Left ventricle myocardium superior (tissue), 1 donor: ENCODE data around the gene ITGAL. TPM values are rescaled to one million over a fixed set of nuclear protein-coding genes. Genes with fewer than 3 reads are reported as not detected.
A peak's percentile ranks its signal among the peaks of the same experiment; 100 is the strongest.

Experiments
- ATAC-seq: fragments of 200-7000 bp; cut with Tn5 transposase; one replicate; pipeline ENCODE4 v1.9.1; 2020; ENCODE audit warnings: mild to moderate bottlenecking, moderate library complexity
- DNase-seq: peaks from one replicate; pipeline ENCODE4 v3.0.0-alpha.2; 2020
- intact Hi-C: fragments of 100-400 bp; cut with micrococcal nuclease; formaldehyde crosslinking; loops from one replicate; pipeline ENCODE4 v1.11.0; 2022
- total RNA-seq: library from RNA; stranded (reverse); fragmentation: NEBNext Ultra II Directional; extraction: Animal tissue kit (Norgen Biotek cat#: 25700); gene quantifications from one replicate; pipeline ENCODE4 v1.2.1, GENCODE V29; 2021
- donor health status: DM: no; HTN: yes; CAD: no; lungs with severe emphysema.

The ITGAL gene
- total RNA-seq, 1 donor from 2014 or later = 3.3 TPM

DNA sequence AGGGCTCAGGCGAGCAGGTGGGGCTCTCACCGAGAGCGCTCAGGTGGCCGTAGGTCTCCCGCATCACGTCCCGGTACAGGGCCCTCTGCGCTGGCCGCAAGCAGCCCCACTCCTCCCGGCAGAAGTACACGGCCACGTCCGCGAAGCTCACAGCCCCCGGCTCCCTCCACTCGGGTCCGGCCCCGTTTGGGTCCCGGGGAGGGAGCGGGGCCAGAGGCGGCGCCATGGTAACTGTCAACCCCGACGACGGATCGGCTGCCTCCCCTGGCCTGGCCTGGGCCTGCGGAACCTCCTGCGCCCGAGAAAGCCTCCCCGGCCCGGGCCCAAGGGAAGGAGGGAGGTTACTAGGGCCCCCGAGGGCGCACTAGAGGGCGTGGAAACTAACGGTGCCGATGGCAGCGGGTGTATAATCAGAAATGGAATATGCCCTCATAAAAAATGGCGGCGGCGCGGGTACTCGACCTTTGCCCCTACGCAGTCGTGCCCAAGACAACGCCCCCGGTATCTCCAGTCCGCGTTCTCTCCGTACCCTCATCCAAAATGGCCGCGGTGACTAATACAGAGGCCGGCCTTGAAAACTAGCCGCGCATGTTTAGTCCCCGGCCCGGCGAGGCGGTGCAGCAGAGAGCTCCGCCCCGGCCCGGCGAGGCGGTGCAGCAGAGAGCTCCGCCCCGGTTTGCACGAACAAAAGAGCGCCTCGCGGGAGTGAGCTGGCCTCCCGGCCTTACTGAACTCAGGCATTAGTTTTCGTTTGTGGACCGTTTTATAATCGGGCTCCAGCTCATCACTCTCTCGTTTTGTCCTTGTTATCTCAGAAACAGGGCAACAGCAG is 85.6 kb downstream of the ITGAL start, which contains the start of gene ZNF764:
Gene ZNF764 (minus strand): TSS at position 418 of the 832 bp plus-strand sequence. CDS start 192 bp downstream, at position 226.
- intact Hi-C loops = no loop called here
- ATAC-seq (peak; percentile 94), DNase-seq (peak; percentile 98)

DNA sequence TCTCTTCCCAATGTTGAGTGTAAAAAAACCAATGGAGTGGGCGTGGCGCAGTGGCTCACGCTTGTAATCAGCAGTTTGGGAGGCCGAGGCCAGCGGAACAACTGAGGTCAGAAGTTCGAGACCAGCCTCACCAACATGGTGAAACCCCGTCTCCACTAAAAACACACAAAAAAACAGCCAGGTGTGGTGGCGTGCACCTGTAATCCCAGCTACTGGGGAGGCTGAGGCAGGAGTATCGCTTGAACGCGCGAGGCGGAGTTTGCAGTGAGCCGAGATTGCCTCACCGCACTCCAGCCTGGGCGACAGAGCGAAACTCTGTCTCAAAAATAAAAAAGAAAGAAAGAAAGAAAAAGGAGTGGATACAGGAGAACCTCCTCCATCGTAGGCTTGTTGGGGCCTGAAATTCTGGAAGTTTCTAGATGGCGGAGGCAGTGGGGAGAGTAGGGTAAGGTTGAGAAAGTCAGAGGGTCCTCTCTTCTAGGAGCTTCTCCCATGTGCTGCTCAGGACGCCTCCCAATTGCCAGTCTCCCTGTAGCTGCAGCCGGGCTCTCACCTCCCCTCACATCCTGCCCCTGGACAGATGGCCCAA is 86.3 kb downstream of the ITGAL start:
- ATAC-seq (no peak), DNase-seq (no peak)
- intact Hi-C loops = no loop called here

DNA sequence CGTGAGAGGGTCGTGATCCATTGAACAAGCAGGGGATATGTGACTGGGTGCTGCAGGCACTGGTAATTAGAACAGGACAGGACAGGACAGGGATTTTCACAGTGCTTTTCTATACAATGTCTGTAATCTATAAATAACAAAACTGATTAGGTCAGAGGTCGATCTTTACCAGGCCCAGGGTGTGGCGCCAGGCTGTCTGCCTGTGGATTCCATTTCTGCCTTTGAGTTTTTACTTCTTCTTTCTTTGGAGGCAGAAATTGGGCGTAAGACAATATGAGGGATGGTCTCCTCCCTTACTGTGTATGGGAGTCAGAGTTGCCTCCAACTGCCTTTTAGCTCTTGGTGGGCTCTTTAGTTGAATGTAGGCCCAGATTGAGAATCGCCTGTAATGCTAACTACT is 87.1 kb downstream of the ITGAL start:
- intact Hi-C loops = no loop called here
- ATAC-seq (no peak), DNase-seq (no peak)

DNA sequence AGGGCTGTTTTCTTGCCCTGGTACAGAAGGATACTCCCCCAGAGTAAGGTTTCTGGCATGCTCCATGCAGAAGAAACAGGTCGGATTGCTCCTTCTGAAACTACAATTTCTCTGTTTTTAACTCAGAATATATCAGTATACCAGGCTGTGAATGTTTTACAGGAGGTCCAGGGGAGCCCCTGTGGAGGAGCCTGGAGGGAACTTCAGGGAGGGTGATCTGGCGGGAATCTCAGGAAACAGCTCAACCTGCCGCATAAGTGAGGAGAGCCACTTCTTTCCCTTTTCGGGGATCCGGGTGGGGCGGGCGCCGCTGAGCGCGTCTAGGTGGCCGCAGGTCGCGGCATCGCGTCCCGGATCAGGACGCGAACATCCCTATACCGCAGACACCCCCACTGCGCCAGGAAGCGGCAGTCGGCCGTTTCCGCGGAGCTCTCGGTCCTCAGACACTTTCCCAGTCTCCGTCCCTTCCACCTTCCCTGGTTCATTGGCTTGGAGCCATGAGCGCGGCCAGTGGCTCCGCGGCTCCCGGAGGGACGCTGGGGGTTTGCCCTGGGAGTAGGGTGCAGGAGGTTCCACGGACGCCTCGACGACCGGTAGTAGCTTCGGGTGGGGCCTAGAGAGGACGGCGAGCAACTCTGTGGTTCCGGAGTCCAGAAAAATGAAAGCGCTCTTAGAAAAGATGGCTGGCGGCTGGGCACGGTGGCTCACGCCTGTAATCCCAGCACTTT is 88.7 kb downstream of the ITGAL start:
- intact Hi-C loops = no loop called here
- DNase-seq (peak; percentile 63), ATAC-seq (no peak)

DNA sequence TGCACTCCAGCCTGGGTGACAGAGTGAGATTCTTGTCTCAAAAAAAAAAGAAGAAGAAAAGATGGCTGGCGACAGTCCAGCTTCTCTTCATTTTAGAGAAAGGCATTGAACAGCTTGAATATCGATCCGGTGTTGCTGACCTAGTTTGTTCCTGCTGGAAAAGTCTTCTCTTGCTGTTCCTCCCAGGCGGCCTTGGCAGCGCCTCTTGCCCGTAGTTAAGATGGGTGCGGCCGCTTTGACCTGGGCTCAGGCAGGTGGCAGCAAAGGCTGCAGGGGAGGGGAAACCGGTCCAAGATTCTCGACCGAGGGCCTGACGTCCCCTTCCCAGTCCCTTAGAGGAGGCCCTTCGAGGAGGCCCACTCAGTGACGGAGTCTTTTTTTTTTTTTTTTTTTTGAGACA is 89.5 kb downstream of the ITGAL start:
- no peak for ATAC-seq
- DNase-seq = no peak
- intact Hi-C loops = no loop called here

DNA sequence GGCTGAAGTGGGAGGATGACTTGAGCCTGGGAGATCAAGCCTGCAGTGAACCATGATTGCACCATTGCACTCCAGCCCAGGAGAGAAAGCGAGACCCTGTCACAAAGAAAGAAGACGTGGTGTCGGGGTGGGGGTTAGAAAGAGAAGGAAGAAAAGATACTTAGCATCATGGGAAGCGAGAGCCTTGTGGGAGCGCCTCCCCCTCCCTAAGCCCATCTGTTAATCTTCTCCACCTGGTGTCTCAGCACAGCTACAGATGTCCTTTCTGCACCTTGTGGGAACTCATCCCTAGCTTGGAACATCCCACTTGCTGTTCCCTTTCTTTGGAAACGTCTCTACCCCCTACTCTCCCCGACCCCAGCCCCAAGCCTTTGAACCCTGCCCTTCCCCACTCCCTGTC is 93.0 kb downstream of the ITGAL start:
- DNase-seq = no peak
- intact Hi-C loops = no loop called here
- no peak for ATAC-seq

DNA sequence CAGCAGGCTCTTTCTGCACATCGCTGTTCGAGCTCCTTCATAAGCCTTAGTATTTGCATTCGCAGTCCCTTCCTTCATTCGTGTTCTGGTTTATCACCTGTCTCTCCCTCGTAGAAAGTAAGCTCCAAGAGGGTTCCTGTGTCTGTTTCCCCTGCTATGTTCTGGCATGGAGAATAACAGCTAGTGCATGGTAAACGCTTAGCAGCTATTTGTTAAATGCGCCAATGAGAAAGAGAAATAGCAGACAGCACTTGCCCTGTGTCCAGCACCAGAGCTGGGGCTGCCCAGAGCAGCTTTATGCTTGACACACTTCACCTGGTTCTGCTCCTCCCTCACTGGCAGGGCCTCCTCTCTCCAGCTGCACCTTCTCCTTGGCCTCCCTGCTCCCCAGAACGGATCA is 93.4 kb downstream of the ITGAL start:
- intact Hi-C loops = no loop called here
- DNase-seq (no peak), ATAC-seq (no peak)

DNA sequence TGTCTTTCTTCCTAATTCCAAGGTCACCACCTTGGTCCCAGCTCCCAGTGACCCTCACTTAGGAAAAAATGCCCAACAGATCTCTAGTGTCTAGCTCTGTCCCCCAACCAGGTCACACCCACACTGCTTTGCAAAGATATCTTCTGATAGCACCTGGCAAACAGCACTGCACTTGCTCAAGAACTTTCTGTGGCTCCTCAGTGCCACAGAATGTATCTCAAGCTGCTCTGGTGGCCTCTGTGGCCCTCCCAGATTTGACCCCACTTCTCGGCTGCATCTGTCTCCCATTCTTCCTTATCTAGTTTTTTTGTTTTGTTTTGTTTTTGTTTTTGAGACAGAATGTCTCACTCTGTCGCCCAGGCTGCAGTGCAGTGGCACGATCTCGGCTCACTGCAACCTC is 94.0 kb downstream of the ITGAL start:
- intact Hi-C loops = no loop called here

DNA sequence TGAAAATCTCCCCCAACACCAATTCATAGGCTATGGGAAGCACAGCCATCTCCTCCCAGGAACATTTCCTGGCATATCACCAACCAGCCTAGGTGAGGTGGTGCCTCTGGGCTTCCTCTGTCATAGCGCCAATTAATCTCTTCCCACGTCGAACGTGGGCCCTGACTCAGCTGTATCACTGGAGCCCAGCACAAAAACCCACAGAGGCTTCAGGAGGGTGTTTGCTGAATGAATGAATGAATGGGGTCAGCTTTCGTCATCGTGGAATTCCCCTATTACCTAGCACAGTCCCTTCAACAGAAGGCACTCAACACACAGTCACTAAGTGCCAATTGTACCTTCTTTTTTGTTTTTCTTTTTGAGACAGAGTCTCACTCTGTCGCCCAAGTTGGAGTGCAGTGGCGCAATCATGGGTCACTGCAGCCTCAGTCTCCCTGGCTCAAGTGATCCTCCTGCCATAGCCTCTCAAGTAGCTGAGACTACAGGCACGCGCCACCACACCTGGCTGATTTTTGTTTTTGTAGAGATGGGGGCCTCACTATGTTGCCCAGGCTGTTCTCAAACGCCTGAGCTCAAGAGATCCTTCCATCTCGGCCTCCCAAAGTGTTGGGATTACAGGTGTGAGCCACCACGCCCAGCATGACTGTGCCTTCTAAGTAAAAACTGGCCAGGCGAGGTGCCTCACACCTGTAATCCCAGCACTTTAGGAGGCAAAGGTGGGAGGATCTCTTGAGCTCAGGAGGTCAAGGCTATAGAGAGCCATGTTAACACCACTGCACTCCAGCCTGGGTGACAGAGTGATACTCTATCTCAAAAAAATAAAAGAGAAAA is 94.8 kb downstream of the ITGAL start:
- no peak for ATAC-seq
- intact Hi-C loops = no loop called here

More for the DNA sequence above, 94.0 kb downstream of the ITGAL start:
- no peak for ATAC-seq
- DNase-seq = no peak

DNA sequence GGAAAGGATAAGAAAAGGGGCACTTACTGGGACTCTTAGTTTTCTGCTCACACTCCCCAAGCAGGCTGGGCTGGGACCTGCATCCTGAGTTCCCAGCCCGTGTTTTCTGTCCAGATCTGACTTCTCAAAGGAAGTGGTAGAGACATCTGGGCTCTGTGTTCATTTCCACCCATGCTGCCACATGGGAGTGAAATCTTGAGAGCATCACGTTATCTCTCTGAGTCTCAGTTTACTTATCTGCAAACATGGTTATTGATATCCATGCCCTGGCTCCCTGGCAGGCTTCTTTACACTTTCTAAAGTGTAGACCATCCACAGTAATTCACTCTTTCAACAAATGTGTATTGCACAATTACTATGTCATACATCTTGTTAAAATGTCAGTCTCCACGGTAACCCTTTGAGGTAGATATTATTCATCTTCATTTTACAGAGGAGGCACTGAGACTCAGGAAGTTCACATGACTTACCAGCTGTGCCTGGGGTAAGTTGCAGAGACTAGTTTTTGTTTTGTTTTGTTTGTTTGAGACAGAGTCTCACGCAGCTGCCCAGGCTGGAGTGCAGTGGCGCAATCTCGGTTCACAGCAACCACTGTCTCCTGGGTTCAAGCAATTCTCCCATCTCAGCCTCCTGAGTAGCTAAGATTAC is 95.6 kb downstream of the ITGAL start:
- intact Hi-C loops = no loop called here
- ATAC-seq (no peak), DNase-seq (no peak)

More for the DNA sequence above, 94.8 kb downstream of the ITGAL start:
- no peak for DNase-seq

DNA sequence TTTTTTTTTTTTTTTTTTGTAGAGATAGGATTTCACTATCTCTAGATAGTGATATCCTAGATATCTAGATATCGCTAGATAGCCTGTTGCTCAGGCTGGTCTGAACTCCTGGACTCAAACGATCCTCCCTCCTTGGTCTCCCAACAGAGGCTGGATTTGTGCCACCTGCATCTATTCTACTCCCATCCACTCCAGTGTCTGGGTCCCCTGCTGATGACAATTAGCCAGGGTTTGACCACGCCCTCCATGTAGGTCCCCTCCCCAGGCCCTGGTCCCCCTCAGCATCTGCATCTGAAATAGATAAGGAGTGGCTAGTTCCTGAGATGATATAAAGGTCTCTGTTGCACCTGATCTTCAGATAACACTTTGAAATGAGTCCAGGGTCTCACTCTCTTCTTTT is 96.7 kb downstream of the ITGAL start:
- DNase-seq (no peak), ATAC-seq (no peak)
- intact Hi-C loops = no loop called here

DNA sequence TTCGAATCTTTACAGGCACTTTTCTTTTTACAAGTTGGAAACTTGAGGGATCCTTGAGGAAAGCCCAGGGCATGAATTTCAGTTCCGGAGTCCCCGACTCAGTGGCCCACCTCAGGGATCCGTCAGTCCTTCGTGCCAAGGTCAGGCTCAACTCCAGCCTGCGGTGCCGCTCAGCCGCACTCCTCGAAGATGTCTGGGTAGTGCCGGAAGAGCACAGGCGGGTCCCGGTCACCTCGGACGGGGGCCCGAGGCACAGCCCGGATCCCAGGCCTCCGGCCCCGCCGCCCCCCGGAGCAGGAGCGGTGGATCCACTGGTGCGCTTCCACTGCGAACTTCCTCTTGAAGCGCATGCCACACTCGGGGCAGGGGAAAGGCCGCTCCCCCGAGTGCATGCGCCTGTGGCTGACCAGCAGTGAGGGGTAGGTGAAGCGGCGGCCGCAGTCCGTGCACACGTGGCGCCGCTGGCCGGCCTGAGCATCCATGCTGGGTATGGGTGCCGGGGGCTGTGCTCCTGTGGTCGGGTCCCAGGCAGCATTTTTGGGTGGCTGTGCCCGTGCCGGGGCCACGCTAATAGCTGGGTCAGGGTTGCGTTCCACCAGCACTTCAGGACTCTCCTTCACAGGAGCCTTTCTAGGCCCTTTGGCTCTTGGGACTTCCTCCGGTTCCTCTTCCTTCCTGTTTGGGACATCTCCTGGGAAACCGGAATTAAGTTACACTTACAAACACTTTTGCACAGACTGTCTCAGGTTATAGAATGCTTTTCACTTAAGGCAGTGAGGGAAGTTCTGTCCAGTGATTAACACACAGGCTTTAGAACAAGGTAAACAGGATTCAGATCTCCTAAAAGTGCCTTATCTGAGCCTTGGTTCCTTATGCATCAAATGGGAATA is 97.4 kb downstream of the ITGAL start:
- no peak for ATAC-seq
- intact Hi-C loops = no loop called here
- DNase-seq = no peak

DNA sequence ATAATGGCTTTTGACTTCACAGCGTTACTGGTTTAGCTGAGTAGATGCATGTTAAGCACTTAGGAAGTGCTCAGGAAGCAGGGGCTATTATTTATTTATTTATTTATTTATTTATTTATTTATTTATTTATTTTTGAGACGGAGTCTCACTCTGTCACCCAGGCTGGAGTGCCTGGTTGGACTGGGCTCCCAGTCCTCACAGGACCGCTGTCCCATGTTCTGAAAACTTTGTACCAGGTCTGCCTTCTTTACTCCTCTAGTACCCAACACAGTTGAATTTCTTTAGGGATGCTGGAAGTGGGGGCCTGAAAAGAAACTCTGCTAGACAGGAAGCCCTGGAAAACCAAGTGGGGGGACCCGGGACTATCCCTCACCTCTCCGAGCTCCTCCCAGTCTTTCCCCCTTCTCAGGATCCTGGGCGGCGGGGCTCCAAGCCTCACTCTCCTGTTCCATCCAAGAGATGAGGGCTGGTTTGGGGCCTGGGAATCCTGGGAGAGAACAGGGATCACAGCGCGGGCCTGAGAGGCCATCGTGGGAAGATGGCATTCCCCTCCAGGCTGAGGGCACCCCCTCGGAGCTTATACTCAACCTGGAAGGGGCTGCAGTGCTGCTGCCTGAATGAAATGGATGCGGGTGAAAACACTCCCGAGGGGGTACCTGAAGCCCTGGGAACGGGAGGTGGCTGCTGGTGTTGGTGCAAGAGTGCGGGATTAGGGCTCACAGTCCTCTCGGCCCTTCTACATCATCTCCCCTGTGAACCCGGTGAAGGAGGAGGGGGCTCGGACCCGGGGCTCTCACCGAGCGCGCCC is 98.3 kb downstream of the ITGAL start:
- ATAC-seq (peak; percentile 30), DNase-seq (peak; percentile 42)
- intact Hi-C loops = no loop called here

DNA sequence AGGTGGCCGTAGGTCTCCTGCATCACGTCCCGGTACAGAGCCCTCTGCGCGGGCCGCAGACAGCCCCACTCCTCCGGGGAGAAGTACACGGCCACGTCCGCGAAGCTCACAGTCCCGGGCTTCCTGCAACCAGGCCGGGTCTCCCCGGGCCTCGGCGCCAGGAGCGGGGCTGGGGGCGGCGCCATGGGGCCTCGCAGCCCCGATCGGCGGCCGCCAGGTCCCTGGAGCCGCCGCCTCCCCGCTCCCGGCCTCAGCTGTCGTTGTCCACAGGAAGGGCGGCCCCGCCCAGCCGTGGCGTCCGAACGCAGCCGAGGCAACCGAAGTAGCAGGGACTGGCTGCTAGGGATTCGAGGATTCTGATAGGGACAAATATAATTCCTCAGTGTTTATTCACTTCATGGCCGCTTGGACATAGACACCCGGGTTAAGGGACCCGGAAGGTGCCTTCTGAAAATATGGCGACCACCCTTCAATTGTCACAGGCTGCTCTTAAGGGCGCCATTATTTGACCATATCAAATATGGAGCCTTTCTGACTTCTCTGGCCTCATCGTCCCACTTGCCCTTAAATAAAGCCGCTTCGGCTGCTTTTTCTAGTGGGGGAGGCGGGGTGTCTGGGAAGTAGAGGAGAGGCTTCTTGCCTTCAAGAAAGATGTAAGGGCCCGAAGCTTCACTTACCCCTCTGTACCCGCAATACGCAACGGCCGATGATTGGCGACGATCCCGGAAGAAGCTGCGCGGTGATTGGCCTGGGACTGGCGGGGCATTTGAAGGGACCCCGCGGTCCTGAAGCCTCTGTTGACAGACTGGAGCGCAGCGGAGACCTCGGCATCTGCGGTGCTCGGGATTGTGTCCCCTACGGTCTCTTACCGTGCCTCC is 99.1 kb downstream of the ITGAL start, which contains the start of gene ZNF688:
Gene ZNF688 (minus strand): TSS at position 270 of the 878 bp plus-strand sequence. CDS start 85 bp downstream, at position 185.
- intact Hi-C loops = no loop called here
- peak; percentile 94 for DNase-seq

More for the DNA sequence above, 99.1 kb downstream of the ITGAL start, which contains the start of gene ZNF688:
- ATAC-seq = peak; percentile 90
